Muscle of leg (tissue), 11 donors: ENCODE measurements around the gene ITIH5. TPM values are rescaled to one million over a fixed set of nuclear protein-coding genes. Genes with fewer than 3 reads are reported as not detected.

ENCODE experiments used
- DNase-seq: peaks from one replicate; pipeline ENCODE4 v3.0.0; 2013
- H3K27ac ChIP-seq: one replicate; pipeline ENCODE4 v1.5.1; 2013; ENCODE audit warnings: mild to moderate bottlenecking, low read length, control low read depth
- H3K27me3 ChIP-seq: one replicate; pipeline ENCODE4 v1.6.1; 2013; ENCODE audit warnings: low read length; ENCODE audit not compliant: control insufficient read depth, insufficient read depth
- H3K36me3 ChIP-seq: one replicate; pipeline ENCODE4 v1.6.1; 2013; ENCODE audit warnings: low read length; ENCODE audit not compliant: control insufficient read depth, insufficient read depth
- H3K4me1 ChIP-seq: one replicate; pipeline ENCODE4 v1.6.1; 2013; ENCODE audit warnings: low read length; ENCODE audit not compliant: control insufficient read depth, insufficient read depth
- H3K4me3 ChIP-seq: one replicate; pipeline ENCODE4 v1.5.1; 2013; ENCODE audit warnings: low read length, control low read depth
- H3K9me3 ChIP-seq: replicated peaks from 2 replicates; pipeline ENCODE4 v1.6.1; 2013; ENCODE audit warnings: low read depth, low read length; ENCODE audit not compliant: control insufficient read depth
- WGBS: methylation state at CpG from one replicate; pipeline ENCODE4 v1.1.5; 2013; ENCODE audit warnings: missing lambda C conversion rate; ENCODE audit not compliant: insufficient coverage; 5-methylcytosine and 5-hydroxymethylcytosine counted together
- polyA plus RNA-seq, 8 donors: library from polyadenylated mRNA; unstranded; fragments of 120-200 nt; gene quantifications; one replicate each; pipeline versions ENCODE4 v1.2.1 to v1.2.3, GENCODE V29; 2013; ENCODE audit warnings: inconsistent platforms in 1 of 8, low replicate concordance in 1 of 8; ENCODE audit not compliant: insufficient read length in 8 of 8, insufficient read depth in 1 of 8
- total RNA-seq: library from RNA; stranded (reverse); fragments of 120-200 nt; gene quantifications from one replicate; pipeline ENCODE4 v1.2.4, GENCODE V29; 2013

Gene ITIH5
- total and polyA plus RNA-seq, 9 donors, result 34.2 to 60.2 (median 48.7) TPM

GRCh38 chr10:7529638-7530037 lies 137.1 kb downstream of the ITIH5 start:
- Histone ChIP-seq H3K27ac (no peak overlapping the region), H3K27me3 (peaks cover 6% of the 10 kb centered on the region), H3K36me3 (no peaks in the 10 kb centered on the region), H3K4me1 (no peaks in the 10 kb centered on the region), H3K4me3 (no peak overlapping the region), H3K9me3 (no peaks in the 10 kb centered on the region)
- 67% methylated on average over 3 of the region's 7 CpGs for WGBS
- DNase-seq, result peak; percentile 61

DNA sequence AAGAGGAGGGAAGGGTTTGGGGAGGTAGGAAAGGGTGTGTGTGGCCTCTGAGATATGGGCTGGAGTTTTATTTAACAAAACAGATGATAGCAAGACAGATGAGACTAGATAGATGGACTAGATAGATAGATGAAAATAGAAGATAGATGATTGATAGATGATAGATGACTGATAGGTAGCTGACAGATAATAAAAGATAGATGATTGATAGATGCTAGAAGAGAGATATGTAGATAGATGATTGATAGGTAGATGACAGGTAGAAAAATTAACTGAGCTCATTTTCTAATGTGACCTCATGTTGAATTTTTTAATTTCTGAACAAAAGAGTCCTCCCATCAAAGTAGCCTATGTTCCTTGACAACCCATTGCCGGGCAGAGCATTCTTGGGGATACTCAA lies 139.3 kb downstream of the ITIH5 start:
- H3K27ac ChIP-seq, result no peak overlapping the region
- H3K27me3 ChIP-seq, result peaks cover 9% of the 10 kb centered on the region
- no peaks in the 10 kb centered on the region for H3K36me3 ChIP-seq
- DNase-seq, result no peak
- no peaks in the 10 kb centered on the region for H3K9me3 ChIP-seq
- H3K4me1 ChIP-seq, result no peaks in the 10 kb centered on the region
- no CpG with 5 or more reads among the region's 1 CpG for WGBS
- H3K4me3 ChIP-seq, result no peak overlapping the region

- Histone ChIP-seq H3K27ac (no peak overlapping the region), H3K27me3 (peaks cover 7% of the 10 kb centered on the region)
- 59% methylated on average over 18 of the region's 19 CpGs for WGBS
These were observed 140.8 kb downstream of the ITIH5 start for GRCh38 chr10:7526017-7526400.

DNA sequence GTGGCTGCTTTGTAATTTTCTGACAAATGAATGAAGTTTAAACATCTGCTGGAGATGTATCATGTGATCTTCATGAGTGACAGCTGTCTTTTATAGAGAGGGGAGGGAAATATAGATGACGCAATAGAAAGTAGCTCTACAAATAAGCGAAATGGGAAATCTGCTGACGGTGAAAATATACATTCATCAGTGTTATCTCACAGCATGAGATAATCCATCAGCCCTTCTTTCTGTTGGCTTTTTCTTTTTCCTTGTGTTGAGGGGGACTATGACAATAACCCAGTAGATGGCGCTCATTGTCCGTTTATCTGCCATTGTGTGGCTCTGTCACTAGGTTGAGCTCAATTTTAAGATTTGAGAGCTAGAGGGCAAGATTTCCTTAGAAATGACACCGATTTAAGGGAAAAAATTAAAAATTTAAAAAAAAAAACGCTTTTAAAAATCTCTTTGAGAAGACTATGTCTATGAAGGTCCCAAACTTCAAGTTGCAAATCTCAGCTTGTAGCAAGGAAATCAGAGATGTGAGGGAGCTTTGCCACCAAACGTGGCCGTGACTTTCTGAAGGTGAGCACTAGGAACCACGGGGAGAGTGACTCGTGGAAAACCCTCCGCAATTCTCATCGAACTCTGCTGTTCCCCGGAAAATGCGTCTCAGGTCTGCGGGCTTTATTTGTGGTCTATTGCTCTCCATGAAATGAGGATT lies 141.3 kb downstream of the ITIH5 start:
- Histone ChIP-seq H3K36me3 (no peaks in the 10 kb centered on the region), H3K4me3 (no peak overlapping the region), H3K4me1 (no peaks in the 10 kb centered on the region), H3K27me3 (peaks cover 7% of the 10 kb centered on the region), H3K27ac (no peak overlapping the region), H3K9me3 (no peaks in the 10 kb centered on the region)
- whole genome bisulfite sequencing, result 78% methylated on average over 9 of the region's 16 CpGs
- DNase-seq, result peak; percentile 91

More at GRCh38 chr10:7526017-7526400, 140.8 kb downstream of the ITIH5 start:
- no peak for DNase-seq
- Histone ChIP-seq H3K9me3 (no peaks in the 10 kb centered on the region), H3K4me1 (no peaks in the 10 kb centered on the region), H3K36me3 (no peaks in the 10 kb centered on the region), H3K4me3 (no peak overlapping the region)

- Histone ChIP-seq H3K36me3 (no peaks in the 10 kb centered on the region), H3K27ac (no peak overlapping the region), H3K9me3 (no peaks in the 10 kb centered on the region), H3K4me3 (no peak overlapping the region), H3K27me3 (peaks cover 7% of the 10 kb centered on the region), H3K4me1 (no peaks in the 10 kb centered on the region)
- 67% methylated on average over 1 of the region's 4 CpGs for WGBS
- DNase-seq, result no peak
These were observed 143.1 kb downstream of the ITIH5 start for GRCh38 chr10:7523656-7524055.

DNA sequence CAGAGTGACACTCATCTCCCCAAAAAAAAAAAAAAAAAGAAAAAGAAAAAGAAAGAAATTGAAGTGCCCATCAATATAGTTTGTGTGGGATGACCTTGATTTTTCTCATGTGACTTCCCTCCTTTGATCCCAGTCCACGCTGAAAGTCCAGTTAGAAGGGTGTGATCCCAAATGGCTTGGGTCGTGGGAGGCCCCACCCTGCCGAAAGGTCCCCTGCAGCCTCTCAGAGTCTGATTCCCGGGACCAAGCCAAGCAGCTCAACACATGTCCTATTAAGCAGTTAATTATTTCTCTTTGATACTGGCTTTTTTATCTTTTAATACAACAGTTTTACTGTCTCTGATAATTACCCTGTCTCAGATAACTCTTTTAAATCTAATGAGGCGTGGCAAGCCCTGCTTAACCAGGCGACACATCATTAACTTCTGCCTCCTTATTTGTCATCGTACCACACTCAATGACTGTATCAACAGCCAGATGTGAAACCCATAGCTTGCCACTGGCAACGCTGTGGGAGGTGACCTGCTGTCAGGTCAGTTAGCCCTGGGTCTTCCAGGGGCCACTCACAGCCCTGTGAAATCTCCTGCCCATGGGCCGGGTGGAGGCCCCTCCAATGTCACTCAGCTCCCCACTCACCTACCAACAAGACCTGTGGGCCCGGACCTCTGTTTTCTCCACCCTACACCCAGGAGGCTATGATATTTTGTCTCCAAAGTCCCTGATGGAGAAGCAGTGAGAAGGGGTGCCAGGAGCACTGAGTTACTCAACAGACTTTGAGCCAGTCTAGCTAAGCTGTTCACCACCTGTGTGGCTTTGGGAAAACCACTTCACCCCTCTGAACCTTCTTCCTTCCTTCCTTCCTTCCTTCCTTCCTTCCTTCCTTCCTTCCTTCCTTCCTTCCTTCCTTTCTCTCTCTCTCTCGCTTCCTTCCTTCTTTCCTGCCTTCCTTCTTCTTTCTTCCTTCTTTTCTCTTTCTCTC lies 146.0 kb downstream of the ITIH5 start:
- Histone ChIP-seq H3K27me3 (peaks cover 7% of the 10 kb centered on the region), H3K27ac (no peak overlapping the region), H3K36me3 (no peaks in the 10 kb centered on the region), H3K4me1 (no peaks in the 10 kb centered on the region), H3K4me3 (no peak overlapping the region), H3K9me3 (no peaks in the 10 kb centered on the region)
- 54% methylated on average over 5 of the region's 11 CpGs for WGBS
- no peak for DNase-seq

- no peak overlapping the region for H3K4me3 ChIP-seq
- no peak for DNase-seq
- WGBS, result no CpG with 5 or more reads among the region's 6 CpGs
These were observed 147.4 kb downstream of the ITIH5 start for GRCh38 chr10:7519351-7519750.

GRCh38 chr10:7518693-7519092 lies 148.1 kb downstream of the ITIH5 start:
- H3K9me3 ChIP-seq, result no peaks in the 10 kb centered on the region
- peaks cover 4% of the 10 kb centered on the region for H3K27me3 ChIP-seq
- no peaks in the 10 kb centered on the region for H3K4me1 ChIP-seq
- no peak overlapping the region for H3K4me3 ChIP-seq
- WGBS, result 89% methylated on average over 1 of the region's 1 CpG
- DNase-seq, result no peak
- H3K27ac ChIP-seq, result no peak overlapping the region
- H3K36me3 ChIP-seq, result no peaks in the 10 kb centered on the region

More at GRCh38 chr10:7519351-7519750, 147.4 kb downstream of the ITIH5 start:
- Histone ChIP-seq H3K27me3 (peaks cover 5% of the 10 kb centered on the region), H3K9me3 (no peaks in the 10 kb centered on the region), H3K36me3 (no peaks in the 10 kb centered on the region), H3K27ac (no peak overlapping the region), H3K4me1 (no peaks in the 10 kb centered on the region)

DNA sequence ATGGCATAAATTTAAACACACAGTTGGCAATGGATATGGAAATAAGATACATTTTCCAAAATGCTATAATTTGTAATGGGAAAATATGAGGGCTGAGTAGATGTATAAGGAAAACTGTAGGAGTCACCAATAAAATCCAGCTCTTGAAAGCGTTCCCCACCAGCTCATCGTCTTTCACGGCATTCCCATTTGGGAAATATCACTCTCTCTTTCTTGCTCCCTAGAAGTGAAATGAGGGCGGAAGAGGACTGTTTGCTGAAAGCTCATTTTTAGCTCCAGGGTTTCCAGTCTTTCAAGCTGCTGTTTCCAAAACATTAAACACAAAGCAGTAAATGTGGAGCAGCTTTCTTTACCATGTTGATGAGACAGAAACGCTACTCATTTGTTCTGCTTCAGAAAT lies 151.3 kb downstream of the ITIH5 start:
- DNase-seq, result peak; percentile 83
- Histone ChIP-seq H3K9me3 (peaks cover 4% of the 10 kb centered on the region), H3K36me3 (no peaks in the 10 kb centered on the region), H3K4me3 (no peak overlapping the region), H3K27ac (no peak overlapping the region), H3K4me1 (no peaks in the 10 kb centered on the region), H3K27me3 (no peaks in the 10 kb centered on the region)
- WGBS, result no CpG with 5 or more reads among the region's 5 CpGs

DNA sequence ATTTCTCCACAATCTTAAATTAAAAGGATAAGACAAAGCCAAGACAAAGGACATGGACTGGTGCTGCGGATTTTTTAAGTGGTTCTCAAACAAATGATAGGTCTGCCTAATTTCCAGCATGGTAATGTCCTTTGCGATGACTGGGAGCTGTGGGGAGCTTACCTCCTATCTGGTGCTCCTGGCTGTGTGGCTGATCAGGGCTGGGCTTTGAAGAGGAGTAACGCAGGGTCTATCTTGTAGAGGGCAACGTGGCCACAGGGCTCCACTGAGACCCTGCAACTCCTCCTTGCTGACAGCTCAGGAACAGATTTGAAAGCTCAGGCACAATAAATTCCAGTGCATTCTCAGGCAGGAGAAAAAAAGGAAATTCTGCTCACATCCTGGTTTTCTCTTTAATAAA lies 152.8 kb downstream of the ITIH5 start:
- Histone ChIP-seq H3K4me1 (no peaks in the 10 kb centered on the region), H3K36me3 (no peaks in the 10 kb centered on the region), H3K4me3 (no peak overlapping the region), H3K27me3 (no peaks in the 10 kb centered on the region), H3K9me3 (peaks cover 5% of the 10 kb centered on the region), H3K27ac (no peak overlapping the region)
- WGBS, result 43% methylated on average over 2 of the region's 4 CpGs
- no peak for DNase-seq
